Activated naive CD4-positive, alpha-beta T cell treated with Interleukin-2 at 50 U/mL for 16 hours (primary cell): ENCODE data around the gene MICOS13.

Experiments
- DNase-seq: peaks from one replicate; pipeline ENCODE4 v3.0.0-alpha.2; 2020

The MICOS13 gene

GRCh38 chr19:5666921-5667610 is 13.2 kb downstream of the MICOS13 start:
- no peak for DNase-seq

- DNase-seq: no peak
Observed at GRCh38 chr19:5665781-5666513, 14.4 kb downstream of the MICOS13 start.

GRCh38 chr19:5664515-5664914 is 15.8 kb downstream of the MICOS13 start:
- no peak for DNase-seq

GRCh38 chr19:5663904-5664303 is 16.4 kb downstream of the MICOS13 start:
- DNase-seq: no peak

- no peak for DNase-seq
Observed at GRCh38 chr19:5661483-5661882, 18.8 kb downstream of the MICOS13 start.

- DNase-seq: no peak
Observed at GRCh38 chr19:5655412-5655811, 24.9 kb downstream of the MICOS13 start.

- no peak for DNase-seq
Observed at GRCh38 chr19:5654931-5655330, 25.4 kb downstream of the MICOS13 start.

- no peak for DNase-seq
Observed at GRCh38 chr19:5652261-5652660, 28.1 kb downstream of the MICOS13 start.

GRCh38 chr19:5651361-5651760 is 29.0 kb downstream of the MICOS13 start:
- no peak for DNase-seq

GRCh38 chr19:5648464-5648863 is 31.9 kb downstream of the MICOS13 start:
- DNase-seq: no peak

GRCh38 chr19:5646703-5647102 is 33.6 kb downstream of the MICOS13 start:
- DNase-seq: no peak

- DNase-seq: no peak
Observed at GRCh38 chr19:5645409-5645808, 34.9 kb downstream of the MICOS13 start.

GRCh38 chr19:5644037-5644436 is 36.3 kb downstream of the MICOS13 start:
- no peak for DNase-seq

- DNase-seq: no peak
Observed at GRCh38 chr19:5643060-5643459, 37.3 kb downstream of the MICOS13 start.

- DNase-seq: no peak
Observed at GRCh38 chr19:5642204-5642603, 38.1 kb downstream of the MICOS13 start.

GRCh38 chr19:5641171-5641570 is 39.1 kb downstream of the MICOS13 start:
- DNase-seq: no peak

- no peak for DNase-seq
Observed at GRCh38 chr19:5637971-5638370, 42.3 kb downstream of the MICOS13 start.

GRCh38 chr19:5635427-5635826 is 44.9 kb downstream of the MICOS13 start:
- no peak for DNase-seq

- DNase-seq: no peak
Observed at GRCh38 chr19:5632657-5633056, 47.7 kb downstream of the MICOS13 start.

- DNase-seq: no peak
Observed at GRCh38 chr19:5632241-5632612, 48.1 kb downstream of the MICOS13 start.

- no peak for DNase-seq
Observed at GRCh38 chr19:5631567-5632240, 48.6 kb downstream of the MICOS13 start.

- no peak for DNase-seq
Observed at GRCh38 chr19:5628919-5629481, 51.3 kb downstream of the MICOS13 start.

GRCh38 chr19:5628461-5628860 is 51.9 kb downstream of the MICOS13 start:
- no peak for DNase-seq
